ENCODE results near the gene ABCF2. TPM values are rescaled to one million over a fixed set of nuclear protein-coding genes. Genes with fewer than 3 reads are reported as not detected.

The ABCF2 gene
- total and polyA plus RNA-seq, 12 donors = 13.0 to 35.2 (median 29.5) TPM

GRCh38 chr7:151185762-151186639 is 41.0 kb downstream of the ABCF2 start:
- DNase-seq (no peak), ATAC-seq (peak; percentile 28 to 67 (median 52))
- H3K27me3 ChIP-seq = peaks cover 0 to 4% (median 0%) of the 10 kb centered on the region in 7 donors
- peak overlapping the region; percentile 68 to 93 (median 89) for H3K27ac ChIP-seq
- H3K9me3 ChIP-seq = no peaks in the 10 kb centered on the region
- intact Hi-C loops (cut with DNase I) = loop anchor here in 2 of 10 donors (10.0 kb wide), 2 partner anchors 59 to 1871 kb away; partner anchors contain the start of gene SMARCD3 (in 1 of the 2)
- H3K4me1 ChIP-seq = peaks cover 0 to 35% (median 0%) of the 10 kb centered on the region in 9 donors
- peak in 1 of 9 donors; percentile 14 for TF ChIP-seq CTCF (IDR thresholded peaks at IDR 0.05)
- WGBS, 2 donors = 57 to 60% methylated on average over 16 of the region's 16 CpGs
- peaks cover 0 to under 1% (median 0%) of the 10 kb centered on the region in 9 donors for H3K36me3 ChIP-seq
- peak overlapping the region in 9 of 10 donors; percentile 28 to 52 (median 44) for H3K4me3 ChIP-seq

GRCh38 chr7:151181011-151181431 is 46.0 kb downstream of the ABCF2 start:
- no peaks in the 10 kb centered on the region for H3K9me3 ChIP-seq
- no peak overlapping the region for H3K4me3 ChIP-seq
- H3K36me3 ChIP-seq = peaks cover 0 to 9% (median 0%) of the 10 kb centered on the region in 9 donors
- peak in 1 of 8 donors; percentile 17 for ATAC-seq
- no peak for TF ChIP-seq CTCF (IDR thresholded peaks at IDR 0.05)
- H3K4me1 ChIP-seq = peaks cover 0 to 12% (median 0%) of the 10 kb centered on the region in 9 donors
- no peak overlapping the region for H3K27ac ChIP-seq
- H3K27me3 ChIP-seq = peaks cover 0 to 6% (median 2%) of the 10 kb centered on the region in 7 donors
- DNase-seq = no peak
- 86 to 88% methylated on average over 19 to 22 of the region's 22 CpGs for WGBS, 2 donors
- intact Hi-C loops (cut with DNase I) = loop anchor here in 2 of 10 donors (10.0 kb wide), 2 partner anchors 64 to 1866 kb away; partner anchors contain the start of gene SMARCD3 (in 1 of the 2)

- WGBS, 2 donors = 63 to 76% methylated on average over 4 of the region's 4 CpGs
- Histone ChIP-seq H3K27me3 (peaks cover 0 to 15% (median 12%) of the 10 kb centered on the region in 7 donors), H3K4me1 (peaks cover 0 to 3% (median 0%) of the 10 kb centered on the region in 9 donors), H3K27ac (no peak overlapping the region), H3K9me3 (no peaks in the 10 kb centered on the region), H3K4me3 (no peak overlapping the region), H3K36me3 (peaks cover 0 to 9% (median 0%) of the 10 kb centered on the region in 9 donors)
- TF ChIP-seq CTCF (IDR thresholded peaks at IDR 0.05) = no peak
- ATAC-seq = no peak
- intact Hi-C loops (cut with DNase I) = loop anchor here in 4 of 10 donors (5.0 to 10.0 kb wide), 4 partner anchors 62 to 1865 kb away; partner anchors contain the start of gene SMARCD3 (in 1 of the 4)
- DNase-seq = no peak
Measured at GRCh38 chr7:151179946-151180345, 47.1 kb downstream of the ABCF2 start.

- WGBS, 2 donors = 69 to 83% methylated on average over 8 of the region's 8 CpGs
- H3K4me1 ChIP-seq = peaks cover 0 to 5% (median 0%) of the 10 kb centered on the region in 9 donors
- no peaks in the 10 kb centered on the region for H3K9me3 ChIP-seq
- H3K4me3 ChIP-seq = no peak overlapping the region
- DNase-seq = no peak
- TF ChIP-seq CTCF (IDR thresholded peaks at IDR 0.05) = no peak
- intact Hi-C loops (cut with DNase I) = loop anchor here in 2 of 10 donors (5.0 to 10.0 kb wide), 2 partner anchors 63 to 125 kb away; no protein-coding TSS in a partner anchor
- H3K27ac ChIP-seq = no peak overlapping the region
- peaks cover 0 to 9% (median 0%) of the 10 kb centered on the region in 9 donors for H3K36me3 ChIP-seq
- no peak for ATAC-seq
- peaks cover 0 to 18% (median 16%) of the 10 kb centered on the region in 7 donors for H3K27me3 ChIP-seq
Measured at GRCh38 chr7:151179287-151179860, 47.6 kb downstream of the ABCF2 start.

All from heart right ventricle (tissue), 16 donors.